Superior temporal gyrus (tissue), 1 donor: ENCODE measurements around the gene NKX1-2.
A peak's percentile ranks its signal among the peaks of the same experiment; 100 is the strongest.
"Not testable (repeated sequence)": the region's sequence is repeated elsewhere in the genome, so short reads cannot be mapped to it uniquely, and the experiment has no call there.

Experiments used
- DNase-seq: peaks from one replicate; pipeline ENCODE4 v3.0.0-alpha.2; 2016; ENCODE audit errors: extremely low spot score

Gene NKX1-2

DNA sequence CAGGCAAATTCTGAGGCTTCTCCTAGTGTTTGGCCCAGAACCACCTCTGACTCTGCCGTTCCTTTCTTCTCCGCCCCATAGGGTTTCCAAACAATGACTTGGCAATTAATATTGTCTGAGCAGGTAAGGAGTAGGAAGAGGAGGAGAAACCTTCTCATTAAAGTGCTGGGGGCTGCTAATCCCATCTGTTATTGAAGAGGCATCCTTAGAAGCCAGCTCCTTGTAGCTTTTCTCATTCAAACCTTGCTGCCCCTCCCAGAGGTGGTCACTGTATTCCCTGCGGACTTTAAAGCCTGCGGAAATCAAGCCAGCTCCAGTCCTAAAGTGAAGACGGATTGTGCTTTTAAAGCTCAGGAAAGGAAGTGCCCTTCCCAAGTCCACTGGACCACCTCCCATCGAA lies 1.4 kb upstream of the NKX1-2 start:
- DNase-seq, result no peak

DNA sequence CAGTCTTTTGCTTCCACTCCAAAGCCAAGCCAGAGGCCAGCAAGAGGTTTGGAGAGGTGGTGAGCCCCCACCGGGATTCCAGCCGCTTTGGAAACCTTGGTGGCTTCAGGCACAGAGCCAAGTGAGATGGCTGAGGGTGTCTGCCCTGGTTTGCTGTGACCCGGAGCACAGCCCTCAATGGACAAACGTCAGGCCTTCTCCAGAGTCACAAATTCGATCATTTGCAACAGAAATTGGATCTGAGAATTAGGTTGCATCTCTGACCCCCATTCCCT lies 885 bp upstream of the NKX1-2 start:
- no peak for DNase-seq

DNA sequence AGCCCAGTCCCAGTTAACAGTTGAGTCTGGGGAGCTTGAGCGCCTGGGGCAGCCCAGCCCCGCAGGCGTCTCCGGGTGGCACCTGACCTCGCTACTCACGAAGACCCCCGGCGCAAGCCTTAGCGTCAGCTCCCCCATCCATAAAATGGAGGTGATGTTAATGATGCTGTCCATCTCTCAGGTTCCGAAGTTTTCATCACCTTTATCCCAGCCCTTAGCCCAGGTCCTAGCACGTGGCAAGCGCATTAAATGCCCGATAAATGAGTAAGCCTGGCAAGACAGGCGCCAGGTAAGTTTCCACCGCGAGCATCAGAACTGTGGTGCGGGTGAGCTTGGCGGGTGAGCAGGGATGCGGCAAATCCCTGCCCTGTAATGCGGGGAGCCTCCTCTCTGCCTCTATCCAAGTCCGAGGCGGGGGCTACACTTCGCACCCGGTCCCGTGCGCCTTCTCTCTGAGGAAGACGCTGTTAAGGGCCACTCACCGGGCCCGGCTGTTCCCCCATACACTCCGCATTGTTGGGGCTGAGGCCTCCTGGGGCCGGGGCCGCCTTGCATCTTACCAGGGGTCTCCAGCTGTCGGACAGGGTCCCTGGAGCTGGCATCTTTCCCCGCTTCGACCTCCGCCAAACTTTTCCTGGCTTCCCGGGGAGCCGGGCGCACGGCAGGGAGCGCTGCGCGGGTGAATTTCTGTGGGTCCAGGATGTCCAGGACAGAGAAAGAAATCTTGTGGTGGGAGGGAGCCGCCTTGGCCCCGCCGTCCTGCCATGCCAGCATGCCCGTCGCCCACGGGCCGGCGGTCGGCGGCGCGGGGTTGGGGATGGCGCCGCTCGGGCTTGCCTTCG lies 444 bp downstream of the NKX1-2 start:
- DNase-seq, result no peak

DNA sequence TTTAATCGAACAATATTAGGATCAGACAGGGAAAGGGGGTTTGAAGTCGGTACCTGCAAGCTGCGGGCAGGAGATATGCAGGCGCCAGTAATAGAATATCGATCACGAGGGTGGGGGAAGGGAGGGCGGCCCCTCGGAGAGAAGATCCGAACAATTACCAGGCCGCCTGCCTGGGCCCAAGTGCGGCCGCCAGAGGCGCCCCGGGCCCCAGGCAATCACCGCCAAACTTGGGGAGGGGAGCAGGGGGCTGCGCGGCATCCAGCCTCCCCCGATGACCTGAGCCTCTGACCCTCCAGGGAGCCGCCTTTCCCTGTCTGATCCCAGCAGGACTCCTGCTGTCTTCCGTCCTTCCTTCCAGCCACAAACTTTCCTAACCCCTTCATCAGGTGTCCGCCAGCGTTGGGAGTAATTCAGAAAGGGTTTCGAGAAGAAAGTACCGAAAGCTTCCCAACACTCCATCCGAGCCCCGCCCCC lies 1.1 kb downstream of the NKX1-2 start:
- DNase-seq, result no peak

DNA sequence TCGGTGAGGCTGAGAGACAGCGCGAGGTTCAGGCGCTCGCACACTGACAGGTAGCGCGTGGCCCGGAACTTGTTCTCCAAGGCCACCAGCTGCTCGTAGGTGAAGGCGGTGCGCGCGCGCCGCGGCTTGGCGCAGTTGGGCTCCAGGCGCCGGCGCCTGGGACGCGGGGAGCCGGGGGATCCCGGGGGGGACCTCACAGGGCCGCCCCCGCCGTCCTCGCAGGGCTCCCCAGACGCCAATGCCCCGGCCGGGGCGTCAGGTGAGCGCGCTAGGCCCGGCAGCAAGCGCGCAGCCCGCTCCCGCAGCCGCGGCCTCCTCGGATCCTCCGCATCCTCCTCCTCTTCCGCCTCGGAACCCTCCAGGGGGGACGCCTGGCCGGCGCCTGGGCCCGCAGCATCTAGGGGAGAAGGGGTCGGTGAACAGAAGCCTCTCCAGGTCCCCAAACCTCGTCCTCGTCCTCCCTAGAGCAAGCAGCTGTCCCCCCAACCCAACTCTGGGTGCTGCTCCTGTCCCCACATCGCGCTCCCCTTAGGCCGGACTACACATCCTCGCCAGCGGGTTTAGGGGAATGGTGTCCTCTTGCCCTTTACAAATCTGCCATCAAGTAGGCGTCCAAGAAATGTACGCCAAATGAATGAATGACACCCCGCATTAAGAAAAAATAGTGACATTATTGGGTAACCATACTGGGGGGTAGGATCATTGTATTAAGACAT lies 1.9 kb downstream of the NKX1-2 start:
- no peak for DNase-seq

DNA sequence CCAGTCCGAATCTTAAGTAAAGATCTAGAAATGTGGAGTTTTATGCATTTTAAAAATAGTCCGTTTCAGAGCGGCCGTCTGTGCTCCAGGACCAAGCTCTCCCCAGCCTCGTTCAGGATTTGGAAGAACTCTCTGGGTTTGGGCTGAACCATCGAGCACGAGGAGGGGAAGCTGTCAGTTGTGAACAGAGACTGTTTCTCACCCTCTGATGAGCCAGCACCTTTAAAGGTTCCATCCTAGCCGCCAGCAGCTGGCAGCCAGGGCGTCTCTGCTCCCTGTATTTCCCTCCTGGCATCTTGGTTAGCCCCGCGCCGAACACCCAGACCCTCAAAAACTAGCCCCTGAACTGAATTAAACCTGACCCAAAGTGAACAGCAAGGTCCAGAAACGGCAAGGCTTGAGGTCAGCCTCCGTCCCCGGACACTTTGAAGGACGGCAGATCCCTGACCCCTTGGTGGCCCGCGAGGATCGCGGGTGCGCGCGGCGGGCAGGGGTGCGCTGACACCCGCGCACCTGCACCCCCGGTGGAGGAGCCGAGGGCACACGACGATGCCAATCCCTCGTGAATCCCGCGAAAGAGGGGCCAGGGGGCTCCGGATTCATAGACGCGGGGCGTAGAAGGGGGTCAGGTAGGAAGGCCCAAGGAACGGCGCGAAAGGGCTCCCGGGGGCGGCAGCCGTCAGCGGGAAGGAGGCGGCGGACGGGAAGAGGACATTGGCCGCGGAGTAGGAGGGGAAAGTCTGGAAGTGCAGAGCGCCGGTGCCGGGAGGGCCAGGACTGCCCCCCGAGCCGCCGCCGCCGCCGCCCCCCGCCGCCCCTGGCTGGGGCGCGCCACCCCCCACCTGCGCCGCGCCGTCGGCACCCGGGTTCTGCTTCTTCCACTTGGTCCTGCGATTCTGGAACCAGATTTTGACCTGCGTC lies 2.7 kb downstream of the NKX1-2 start:
- DNase-seq, result no peak

DNA sequence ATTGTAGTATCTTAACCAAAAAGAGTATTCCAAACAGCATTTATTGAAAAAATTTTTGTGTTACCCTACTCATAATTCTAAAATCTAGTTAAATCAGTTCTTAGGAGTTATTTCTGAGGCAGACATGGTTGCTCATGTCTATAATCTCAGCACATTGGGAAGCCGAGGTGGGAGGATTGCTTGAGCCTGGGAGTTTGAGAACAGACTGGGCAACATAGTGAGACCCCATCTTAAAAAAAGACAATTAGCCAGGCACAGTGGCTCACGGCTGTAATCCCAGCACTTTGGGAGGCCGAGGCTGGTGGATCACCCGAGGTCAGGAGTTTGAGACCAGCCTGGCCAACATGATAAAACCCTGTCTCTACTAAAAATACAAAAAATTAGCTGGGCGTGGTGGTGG lies 8.1 kb downstream of the NKX1-2 start:
- DNase-seq, result not testable (repeated sequence)

DNA sequence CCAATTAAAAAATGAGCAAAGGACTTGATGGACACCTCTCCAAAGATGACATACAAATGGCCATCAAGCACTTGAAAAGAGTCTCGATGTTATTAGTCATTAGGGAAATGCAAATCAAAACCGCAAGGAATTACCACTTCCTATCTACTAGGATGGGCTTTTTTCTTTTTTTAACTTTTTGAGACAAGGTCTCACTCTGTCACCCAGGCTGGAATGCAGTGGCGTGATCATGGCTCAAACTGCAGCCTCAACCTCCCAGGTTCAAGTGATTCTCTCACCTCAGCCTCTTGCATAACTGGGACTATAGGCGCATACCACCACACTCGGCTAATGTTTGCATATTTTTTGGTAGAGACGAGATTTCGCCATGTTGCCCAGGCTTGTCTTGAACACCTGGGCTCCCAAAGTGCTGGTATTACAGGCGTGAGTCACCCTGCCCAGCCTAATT lies 13.6 kb downstream of the NKX1-2 start:
- no peak for DNase-seq

DNA sequence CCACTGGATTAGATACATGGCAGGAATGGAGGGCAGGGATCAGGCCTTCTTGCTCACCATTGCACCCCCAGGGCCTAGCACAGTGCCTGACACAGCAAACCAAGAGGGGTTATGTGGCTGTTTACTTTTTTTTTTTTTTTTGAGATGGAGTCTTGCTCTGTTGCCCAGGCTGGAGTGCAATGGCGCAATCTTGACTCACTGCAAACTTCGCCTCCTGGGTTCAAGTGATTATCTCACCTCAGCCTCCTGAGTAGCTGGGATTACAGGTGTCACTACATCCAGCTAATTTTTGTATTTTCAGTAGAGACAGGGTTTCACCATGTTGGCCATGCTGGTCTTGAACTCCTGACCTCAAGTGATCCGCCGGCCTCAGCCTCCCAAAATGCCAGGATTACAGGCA lies 14.2 kb downstream of the NKX1-2 start:
- DNase-seq, result not testable (repeated sequence)

DNA sequence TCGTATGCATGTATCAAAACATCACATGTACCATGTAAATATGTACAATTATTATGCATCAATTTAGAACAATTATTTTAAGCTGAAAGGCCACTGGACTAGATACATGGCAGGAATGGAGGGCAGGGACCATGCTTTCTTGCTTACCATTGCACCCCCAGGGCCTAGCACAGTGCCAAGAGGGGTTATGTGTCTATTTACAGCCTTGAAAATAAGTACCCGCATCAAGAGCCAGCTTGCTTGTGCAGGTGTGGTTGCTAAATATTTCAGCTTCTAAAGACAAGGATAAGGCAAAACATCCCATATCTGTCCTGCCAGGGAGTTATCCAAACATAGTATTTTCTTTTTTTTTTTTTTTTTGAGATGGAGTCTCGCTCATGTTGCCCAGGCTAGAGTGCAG lies 16.4 kb downstream of the NKX1-2 start:
- DNase-seq, result no peak

DNA sequence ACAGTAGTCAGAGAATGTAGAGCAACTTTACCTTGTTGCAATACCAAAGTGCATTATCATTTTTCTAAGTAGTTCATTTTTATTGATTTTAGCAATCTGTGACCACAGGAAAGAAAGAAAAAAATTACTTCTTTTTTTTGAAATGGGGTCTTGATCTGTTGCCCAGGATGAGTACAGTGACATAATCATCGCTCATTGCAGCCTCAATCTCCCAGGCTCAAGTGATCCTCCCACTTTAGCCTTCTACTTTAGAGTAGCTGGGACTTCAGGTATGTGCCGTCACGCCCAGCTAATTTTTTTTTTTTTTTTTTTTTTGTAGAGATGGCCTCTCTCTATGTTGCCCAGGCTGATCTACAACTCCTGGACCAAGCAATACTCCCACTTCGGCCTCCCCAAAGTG lies 19.8 kb downstream of the NKX1-2 start:
- no peak for DNase-seq

DNA sequence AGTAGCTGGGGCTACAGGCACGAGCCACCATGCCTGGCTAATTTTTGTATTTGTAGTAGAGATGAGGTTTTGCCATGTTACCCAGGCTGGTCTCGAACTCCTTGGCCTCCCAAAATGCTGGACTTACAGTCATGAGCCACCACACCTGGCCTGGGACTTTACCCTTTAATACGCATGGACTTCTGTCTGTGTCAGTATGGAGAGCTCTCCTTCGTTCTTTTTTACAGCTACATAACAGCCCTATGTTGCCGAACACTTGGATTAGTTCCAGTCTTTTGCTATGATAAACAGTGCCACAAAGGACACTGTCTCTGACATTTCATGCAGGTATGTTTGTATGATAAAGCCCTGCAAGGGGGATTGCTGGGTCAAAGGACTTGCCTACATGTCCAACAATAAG lies 20.3 kb downstream of the NKX1-2 start:
- DNase-seq, result no peak

DNA sequence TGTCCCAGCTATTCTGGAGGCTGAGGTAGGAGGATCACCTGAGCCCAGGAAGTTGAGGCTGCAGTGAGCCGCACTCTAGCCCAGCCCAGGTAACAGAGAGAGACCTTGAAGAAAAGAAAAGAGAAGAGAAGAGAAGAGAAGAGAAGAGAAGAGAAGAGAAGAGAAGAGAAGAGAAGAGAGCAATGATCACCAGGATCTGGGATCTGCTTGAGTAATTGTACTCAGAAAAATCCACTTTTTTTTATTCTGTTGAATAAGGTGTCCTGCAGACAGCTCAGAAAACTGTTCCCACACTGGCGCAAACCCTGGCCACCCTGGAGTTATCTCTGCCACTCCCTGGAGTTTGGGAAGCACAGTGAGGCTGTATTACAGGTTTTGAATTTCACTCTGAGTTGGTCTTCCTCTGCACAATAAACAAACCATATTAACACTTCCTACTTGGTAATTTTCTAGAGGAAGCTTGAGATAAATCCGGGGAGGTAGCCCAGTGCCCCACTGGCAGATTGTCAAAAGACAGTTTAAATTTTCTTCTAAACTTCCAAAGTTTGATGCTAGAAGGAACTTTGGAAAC lies 21.5 kb downstream of the NKX1-2 start:
- DNase-seq, result no peak

DNA sequence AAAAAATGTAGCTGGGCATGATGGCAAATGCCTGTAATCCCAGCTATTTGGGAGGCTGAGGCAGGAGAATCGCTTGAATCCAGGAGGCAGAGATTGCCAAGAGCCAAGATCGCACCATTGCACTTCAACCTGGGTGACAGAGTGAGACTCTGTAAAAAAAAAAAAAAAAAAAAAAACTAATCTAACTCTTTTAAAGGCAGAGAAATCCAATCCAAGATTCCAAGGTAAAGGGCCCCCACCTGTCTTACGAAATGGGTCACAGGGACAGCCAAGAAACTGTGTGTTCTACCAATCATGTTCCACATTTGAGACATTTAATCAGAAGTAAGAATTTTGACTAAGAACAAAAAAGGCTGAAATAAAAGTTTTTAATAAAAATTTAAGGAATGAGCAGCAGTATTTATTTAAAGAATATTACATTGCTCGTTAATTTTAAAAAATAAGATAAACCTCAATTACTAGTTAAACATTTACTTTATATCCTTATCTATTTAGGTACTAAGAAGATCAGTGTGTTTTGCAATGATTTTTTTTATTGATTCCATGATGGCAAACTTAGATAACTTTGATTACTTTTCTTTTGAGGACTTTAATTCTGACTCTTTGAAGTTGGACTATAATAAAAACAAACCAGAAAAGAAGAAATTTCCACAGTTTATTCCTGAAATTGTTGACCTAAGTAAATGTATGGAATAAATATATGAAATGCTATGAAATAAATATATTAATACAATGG lies 24.4 kb downstream of the NKX1-2 start:
- no peak for DNase-seq

DNA sequence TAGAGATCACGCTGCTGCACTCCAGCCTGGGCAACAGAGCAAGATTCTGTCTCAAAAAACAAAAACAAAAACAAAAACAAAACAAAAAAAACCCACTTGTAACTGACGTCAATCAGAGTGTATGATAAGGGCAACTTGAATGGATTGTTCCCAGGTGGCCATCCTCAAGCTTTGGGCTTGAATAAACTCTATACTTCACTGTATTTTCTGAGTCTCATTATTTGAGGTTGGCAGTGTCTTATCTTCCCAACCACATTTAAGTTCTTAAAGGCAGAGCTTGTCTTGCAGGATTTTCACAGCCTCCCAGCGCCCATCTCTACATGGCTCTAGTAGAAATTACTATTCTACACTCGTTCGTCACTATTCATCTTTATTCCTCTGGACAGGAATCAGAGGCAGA lies 26.0 kb downstream of the NKX1-2 start:
- no peak for DNase-seq

DNA sequence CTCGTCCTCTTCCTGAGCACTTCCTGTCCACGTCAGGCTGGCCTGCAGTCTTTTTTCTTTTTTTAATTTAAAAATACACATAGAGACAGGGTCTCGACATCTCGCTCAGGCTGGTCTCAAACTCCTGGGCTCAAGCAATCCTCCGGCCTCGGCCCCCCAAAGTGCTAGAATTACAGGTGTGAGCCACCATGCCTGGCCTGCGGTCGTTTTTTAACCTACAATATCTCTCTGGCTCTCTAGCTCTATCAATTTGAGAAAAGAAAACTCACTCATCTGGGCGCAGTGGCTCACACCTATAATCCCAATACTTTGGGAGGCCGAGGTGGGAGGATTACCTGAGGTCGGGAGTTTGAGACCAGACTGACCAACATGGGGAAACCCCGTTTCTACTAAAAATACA lies 27.1 kb downstream of the NKX1-2 start:
- no peak for DNase-seq

DNA sequence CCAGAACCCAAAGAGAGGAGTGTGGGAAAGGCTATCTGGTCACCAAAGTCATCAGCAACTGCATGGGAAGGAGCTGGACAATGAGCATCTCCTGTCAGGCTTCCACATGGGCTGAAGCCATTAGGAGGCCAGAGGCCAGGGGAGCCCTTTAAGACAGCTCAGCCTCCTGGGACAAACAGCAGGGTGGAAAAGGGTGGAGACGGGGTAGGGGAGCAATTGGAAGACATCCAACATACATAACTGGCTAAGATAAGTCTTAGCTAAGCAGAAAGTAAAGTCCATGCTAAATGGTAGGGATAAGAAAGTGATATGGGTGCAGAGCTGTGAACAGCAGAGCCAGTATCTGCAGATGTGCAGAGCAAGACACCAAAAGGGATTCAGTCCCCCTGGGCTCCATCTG lies 29.6 kb downstream of the NKX1-2 start:
- no peak for DNase-seq

DNA sequence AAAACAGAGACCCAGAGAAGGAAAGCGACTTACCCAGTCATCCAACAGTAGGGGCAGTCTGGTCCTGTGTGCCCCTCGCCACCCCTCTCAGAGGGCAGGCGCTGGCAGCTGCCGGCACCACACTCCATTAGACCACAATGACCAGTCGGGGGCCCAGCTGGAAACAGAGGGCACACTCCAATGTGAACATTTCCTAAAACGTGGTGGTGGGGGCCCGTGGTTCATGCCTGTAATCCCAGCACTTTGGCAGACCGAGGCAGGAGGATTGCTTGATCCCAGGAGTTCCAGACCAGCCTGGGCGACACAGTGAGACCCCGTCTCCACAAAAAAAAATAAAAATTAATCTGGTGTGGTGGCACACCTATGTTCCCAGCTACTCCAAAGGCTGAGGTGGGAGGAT lies 30.2 kb downstream of the NKX1-2 start:
- no peak for DNase-seq

DNA sequence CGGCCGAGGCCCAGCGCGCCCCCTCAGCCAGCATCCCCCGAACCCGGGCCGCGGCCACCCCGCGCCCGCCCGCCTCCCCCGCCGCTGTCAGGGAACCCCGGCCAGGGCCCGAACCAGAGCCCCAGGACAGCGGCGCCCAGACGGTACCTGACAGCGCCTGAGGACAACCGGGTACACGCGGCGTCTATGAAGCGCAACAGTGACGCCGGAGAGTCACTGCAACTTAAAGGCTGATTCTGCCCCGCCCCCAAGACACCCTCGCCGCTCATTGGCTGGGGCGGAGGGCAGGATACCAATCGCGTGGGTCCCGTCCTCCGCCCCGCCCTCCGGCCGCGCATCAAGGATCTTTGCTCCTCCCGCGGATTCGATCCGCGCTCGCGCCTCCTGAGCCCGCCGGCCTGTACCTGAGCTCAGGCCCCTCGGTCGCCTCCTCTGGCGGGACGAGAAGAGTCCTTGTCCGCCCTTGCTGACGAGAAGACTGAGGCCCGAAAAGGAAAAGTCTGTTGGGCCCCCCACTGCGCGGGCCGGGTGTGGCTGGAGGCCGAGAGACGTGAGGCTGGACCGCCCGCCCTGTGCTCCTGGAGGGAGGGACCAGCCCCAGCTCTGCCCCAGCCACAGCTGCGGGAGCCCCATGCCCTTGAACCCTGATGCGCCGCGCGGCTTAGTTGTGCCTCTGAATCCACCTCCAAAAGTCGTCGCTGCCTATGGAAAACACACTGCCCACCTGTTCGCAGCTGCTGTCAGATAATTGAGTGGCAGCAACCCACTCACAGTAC lies 30.9 kb downstream of the NKX1-2 start, which contains the start of gene OAT:
Gene OAT, minus strand, starts transcription at position 198 of the 776 bp plus-strand sequence. CDS start 6,752 bp downstream, outside the sequence.
- DNase-seq, result peak; percentile 98
